Activated naive CD4-positive, alpha-beta T cell treated with anti-CD3 and anti-CD28 coated beads, Interleukin-2, amount 50 U/mL, for 24 hours (primary cell): ENCODE data around the gene TXNRD2.

Experiments used
- H3K27ac Mint-ChIP-seq: one replicate; pipeline ENCODE4 v1.8.0; 2021; ENCODE audit warnings: mild to moderate bottlenecking, mixed read lengths
- H3K27me3 Mint-ChIP-seq: one replicate; pipeline ENCODE4 v1.8.0; 2021; ENCODE audit warnings: mixed read lengths
- H3K36me3 Mint-ChIP-seq: one replicate; pipeline ENCODE4 v1.8.0; 2021; ENCODE audit warnings: mixed read lengths
- H3K4me1 Mint-ChIP-seq: one replicate; pipeline ENCODE4 v1.8.0; 2021; ENCODE audit warnings: mixed read lengths
- H3K4me3 Mint-ChIP-seq: one replicate; pipeline ENCODE4 v1.8.0; 2021; ENCODE audit warnings: mild to moderate bottlenecking, mixed read lengths
- H3K9me3 Mint-ChIP-seq: one replicate; pipeline ENCODE4 v1.8.0; 2021; ENCODE audit warnings: mixed read lengths

The TXNRD2 gene

GRCh38 chr22:19941365-19942082 lies at the start of gene TXNRD2, which contains the start of gene COMT:
Gene TXNRD2 (minus strand): TSS chr22:19941818. CDS start chr22:19941803, 15 bp downstream.
Gene COMT (plus strand): TSS chr22:19941772. CDS start chr22:19962527, 20,755 bp downstream.
- peaks cover 41% of the 10 kb centered on the region for H3K4me1 Mint-ChIP-seq
- peaks cover 6% of the 10 kb centered on the region for H3K9me3 Mint-ChIP-seq

GRCh38 chr22:19991395-19991644 lies 49.7 kb upstream of the TXNRD2 start:
- H3K27ac Mint-ChIP-seq, result no peak overlapping the region
- no peaks in the 10 kb centered on the region for H3K36me3 Mint-ChIP-seq
- H3K4me1 Mint-ChIP-seq, result no peaks in the 10 kb centered on the region
- H3K27me3 Mint-ChIP-seq, result no peaks in the 10 kb centered on the region
- H3K4me3 Mint-ChIP-seq, result no peak overlapping the region
- H3K9me3 Mint-ChIP-seq, result no peaks in the 10 kb centered on the region

More at GRCh38 chr22:19941365-19942082, at the start of gene TXNRD2, which contains the start of gene COMT:
- H3K27ac Mint-ChIP-seq, result peak within 1 kb of the TSS; percentile 98
- peaks cover 18% of the 10 kb centered on the region for H3K36me3 Mint-ChIP-seq
- peak within 1 kb of the TSS; percentile 95 for H3K4me3 Mint-ChIP-seq
- no peaks in the 10 kb centered on the region for H3K27me3 Mint-ChIP-seq

GRCh38 chr22:19990609-19991394 lies 49.2 kb upstream of the TXNRD2 start:
- Mint-ChIP-seq H3K4me3 (no peak overlapping the region), H3K27ac (no peak overlapping the region), H3K4me1 (no peaks in the 10 kb centered on the region), H3K36me3 (no peaks in the 10 kb centered on the region), H3K27me3 (no peaks in the 10 kb centered on the region), H3K9me3 (no peaks in the 10 kb centered on the region)

- H3K4me1 Mint-ChIP-seq, result no peaks in the 10 kb centered on the region
- H3K27me3 Mint-ChIP-seq, result no peaks in the 10 kb centered on the region
- H3K36me3 Mint-ChIP-seq, result no peaks in the 10 kb centered on the region
- no peak overlapping the region for H3K27ac Mint-ChIP-seq
- H3K4me3 Mint-ChIP-seq, result no peak overlapping the region
- no peaks in the 10 kb centered on the region for H3K9me3 Mint-ChIP-seq
Measured at GRCh38 chr22:19990188-19990587, 48.6 kb upstream of the TXNRD2 start.

- H3K4me3 Mint-ChIP-seq, result no peak overlapping the region
- no peaks in the 10 kb centered on the region for H3K4me1 Mint-ChIP-seq
- no peak overlapping the region for H3K27ac Mint-ChIP-seq
- H3K36me3 Mint-ChIP-seq, result no peaks in the 10 kb centered on the region
- no peaks in the 10 kb centered on the region for H3K27me3 Mint-ChIP-seq
- H3K9me3 Mint-ChIP-seq, result no peaks in the 10 kb centered on the region
Measured at GRCh38 chr22:19989725-19990067, 48.1 kb upstream of the TXNRD2 start.

GRCh38 chr22:19988965-19989724 lies 47.5 kb upstream of the TXNRD2 start:
- no peaks in the 10 kb centered on the region for H3K9me3 Mint-ChIP-seq
- H3K4me1 Mint-ChIP-seq, result no peaks in the 10 kb centered on the region
- no peaks in the 10 kb centered on the region for H3K27me3 Mint-ChIP-seq
- no peak overlapping the region for H3K27ac Mint-ChIP-seq
- no peaks in the 10 kb centered on the region for H3K36me3 Mint-ChIP-seq
- H3K4me3 Mint-ChIP-seq, result no peak overlapping the region

GRCh38 chr22:19988331-19988808 lies 46.8 kb upstream of the TXNRD2 start:
- Mint-ChIP-seq H3K36me3 (no peaks in the 10 kb centered on the region), H3K27me3 (no peaks in the 10 kb centered on the region), H3K4me3 (peak overlapping the region; percentile 23), H3K27ac (no peak overlapping the region), H3K9me3 (no peaks in the 10 kb centered on the region), H3K4me1 (no peaks in the 10 kb centered on the region)

- no peaks in the 10 kb centered on the region for H3K27me3 Mint-ChIP-seq
- H3K4me1 Mint-ChIP-seq, result no peaks in the 10 kb centered on the region
- no peaks in the 10 kb centered on the region for H3K9me3 Mint-ChIP-seq
- no peak overlapping the region for H3K27ac Mint-ChIP-seq
- H3K36me3 Mint-ChIP-seq, result no peaks in the 10 kb centered on the region
- H3K4me3 Mint-ChIP-seq, result peak overlapping the region; percentile 33
Measured at GRCh38 chr22:19987394-19988306, 46.0 kb upstream of the TXNRD2 start.

- Mint-ChIP-seq H3K27me3 (no peaks in the 10 kb centered on the region), H3K27ac (no peak overlapping the region), H3K4me3 (peak overlapping the region; percentile 58), H3K36me3 (no peaks in the 10 kb centered on the region), H3K9me3 (no peaks in the 10 kb centered on the region), H3K4me1 (no peaks in the 10 kb centered on the region)
Measured at GRCh38 chr22:19986410-19987341, 45.1 kb upstream of the TXNRD2 start.

GRCh38 chr22:19986011-19986409 lies 44.4 kb upstream of the TXNRD2 start:
- Mint-ChIP-seq H3K27me3 (no peaks in the 10 kb centered on the region), H3K4me1 (no peaks in the 10 kb centered on the region), H3K36me3 (no peaks in the 10 kb centered on the region), H3K27ac (no peak overlapping the region), H3K9me3 (no peaks in the 10 kb centered on the region), H3K4me3 (peak overlapping the region; percentile 58)

- no peaks in the 10 kb centered on the region for H3K36me3 Mint-ChIP-seq
- no peaks in the 10 kb centered on the region for H3K27me3 Mint-ChIP-seq
- no peaks in the 10 kb centered on the region for H3K4me1 Mint-ChIP-seq
- no peaks in the 10 kb centered on the region for H3K9me3 Mint-ChIP-seq
- H3K27ac Mint-ChIP-seq, result no peak overlapping the region
- H3K4me3 Mint-ChIP-seq, result peak overlapping the region; percentile 15
Measured at GRCh38 chr22:19984851-19985811, 43.5 kb upstream of the TXNRD2 start.

GRCh38 chr22:19984201-19984753 lies 42.7 kb upstream of the TXNRD2 start:
- Mint-ChIP-seq H3K4me3 (no peak overlapping the region), H3K27me3 (no peaks in the 10 kb centered on the region), H3K27ac (no peak overlapping the region)

GRCh38 chr22:19983741-19984140 lies 42.1 kb upstream of the TXNRD2 start:
- Mint-ChIP-seq H3K4me3 (no peak overlapping the region), H3K36me3 (no peaks in the 10 kb centered on the region), H3K27ac (no peak overlapping the region), H3K9me3 (no peaks in the 10 kb centered on the region), H3K4me1 (no peaks in the 10 kb centered on the region), H3K27me3 (no peaks in the 10 kb centered on the region)

More at GRCh38 chr22:19984201-19984753, 42.7 kb upstream of the TXNRD2 start:
- H3K4me1 Mint-ChIP-seq, result no peaks in the 10 kb centered on the region
- H3K9me3 Mint-ChIP-seq, result no peaks in the 10 kb centered on the region
- no peaks in the 10 kb centered on the region for H3K36me3 Mint-ChIP-seq
